Measurements from ENCODE around the gene CENPI.

The CENPI gene

GRCh38 chrX:101108284-101108683 is 10.3 kb downstream of the CENPI start:
- FAIRE-seq (no peak), DNase-seq (ENCODE audit: insufficient read length, low spot score) (no peak)
- TF ChIP-seq CTCF (IDR thresholded peaks at IDR 0.05; ENCODE audit: insufficient read depth, missing control alignments), result no peak

GRCh38 chrX:101117701-101118100 is 19.7 kb downstream of the CENPI start:
- no peak for FAIRE-seq
- DNase-seq (ENCODE audit: insufficient read length, low spot score), result no peak
- no peak for TF ChIP-seq CTCF (IDR thresholded peaks at IDR 0.05; ENCODE audit: insufficient read depth, missing control alignments)

DNA sequence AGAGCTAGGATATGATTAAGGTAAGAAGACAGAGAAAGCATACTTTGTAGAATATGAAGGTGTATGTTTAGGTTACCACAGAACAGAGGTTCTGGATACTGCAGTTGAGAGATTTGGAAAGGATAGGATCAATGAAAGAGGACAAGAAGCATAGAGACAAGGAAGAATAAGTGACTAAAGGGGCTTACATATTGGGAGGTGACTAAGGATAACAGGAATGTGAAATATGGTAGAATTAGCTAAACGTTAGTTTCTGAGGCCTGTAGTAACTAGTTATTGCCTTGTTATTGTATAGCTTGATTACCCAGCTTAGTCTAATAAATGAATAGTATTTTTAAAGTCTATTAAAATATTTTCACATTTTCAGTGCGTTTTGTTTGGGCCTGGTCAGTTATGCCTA is 38.2 kb downstream of the CENPI start:
- no peak for DNase-seq (ENCODE audit: insufficient read length, low spot score)
- no peak for TF ChIP-seq CTCF (IDR thresholded peaks at IDR 0.05; ENCODE audit: insufficient read depth, missing control alignments)
- FAIRE-seq, result no peak

Measured in D721Med (cell line).